Suppressor macrophage treated with lipopolysaccharide for 4 hours (primary cell): ENCODE data around the gene TDRD3.
A peak's percentile ranks its signal among the peaks of the same experiment; 100 is the strongest.

Experiments
- DNase-seq: peaks from one replicate; pipeline ENCODE4 v3.0.0-alpha.2; 2020

Gene TDRD3

GRCh38 chr13:60583196-60583888 is 186.3 kb downstream of the TDRD3 start:
- no peak for DNase-seq

- DNase-seq = no peak
These were observed 187.1 kb downstream of the TDRD3 start for GRCh38 chr13:60583911-60584753.

GRCh38 chr13:60584976-60585375 is 188.0 kb downstream of the TDRD3 start:
- DNase-seq = no peak

- DNase-seq = no peak
These were observed 194.1 kb downstream of the TDRD3 start for GRCh38 chr13:60590800-60591747.

GRCh38 chr13:60603049-60603448 is 206.0 kb downstream of the TDRD3 start:
- no peak for DNase-seq

GRCh38 chr13:60604058-60604457 is 207.0 kb downstream of the TDRD3 start:
- no peak for DNase-seq

GRCh38 chr13:60608954-60609353 is 211.9 kb downstream of the TDRD3 start:
- DNase-seq = no peak

- no peak for DNase-seq
These were observed 214.5 kb downstream of the TDRD3 start for GRCh38 chr13:60611523-60611922.

GRCh38 chr13:60612593-60612992 is 215.6 kb downstream of the TDRD3 start:
- no peak for DNase-seq

- DNase-seq = no peak
These were observed 216.1 kb downstream of the TDRD3 start for GRCh38 chr13:60613080-60613479.

GRCh38 chr13:60617991-60618733 is 221.1 kb downstream of the TDRD3 start:
- no peak for DNase-seq

GRCh38 chr13:60619461-60619860 is 222.4 kb downstream of the TDRD3 start:
- DNase-seq = peak; percentile 3

- no peak for DNase-seq
These were observed 223.8 kb downstream of the TDRD3 start for GRCh38 chr13:60620611-60621395.

- no peak for DNase-seq
These were observed 226.1 kb downstream of the TDRD3 start for GRCh38 chr13:60623151-60623550.
